HepG2 (cell line): ENCODE results near the gene TIMELESS. TPM values are rescaled to one million over a fixed set of nuclear protein-coding genes. Genes with fewer than 3 reads are reported as not detected.

Experiments used
- ARID4A ChIP-seq: sonication (generic); formaldehyde crosslinking; IDR thresholded peaks from 2 replicates; pipeline ENCODE4 v1.5.0; 2020; ENCODE audit warnings: mild to moderate bottlenecking, missing genetic modification reagents, borderline replicate concordance
- ATAD3A ChIP-seq: sonication (generic); formaldehyde crosslinking; IDR thresholded peaks from 2 replicates; pipeline ENCODE4 v1.4.0; 2020; ENCODE audit warnings: missing genetic modification reagents
- BCL6 ChIP-seq: IDR thresholded peaks from 2 replicates; pipeline ENCODE4 v1.6.1; 2016; ENCODE audit warnings: missing genetic modification reagents, missing compliant biosample characterization
- CC2D1A ChIP-seq: sonication (generic); formaldehyde crosslinking; IDR thresholded peaks from 2 replicates; pipeline ENCODE4 v1.8.1; 2023; ENCODE audit warnings: mild to moderate bottlenecking, missing genetic modification reagents
- FOXA3 ChIP-seq: IDR thresholded peaks from 2 replicates; pipeline ENCODE4 v1.6.1; 2016; ENCODE audit warnings: missing genetic modification reagents, missing compliant biosample characterization
- GATAD2A ChIP-seq: IDR thresholded peaks from 2 replicates; pipeline ENCODE4 v1.6.1; 2016
- GZF1 ChIP-seq: sonication (generic); formaldehyde crosslinking; IDR thresholded peaks from 2 replicates; pipeline ENCODE4 v1.5.1; 2020; ENCODE audit warnings: mild to moderate bottlenecking, missing genetic modification reagents
- HNRNPK ChIP-seq: fragments of 200-400 bp; formaldehyde crosslinking; IDR thresholded peaks from 2 replicates; pipeline ENCODE4 v1.6.1; 2018; ENCODE audit warnings: low read length, low read depth, moderate library complexity, mild to moderate bottlenecking; ENCODE audit not compliant: poor library complexity, severe bottlenecking
- MAFK ChIP-seq, 2 experiments: IDR thresholded peaks in 1 of 2; conservative IDR thresholded peaks in 1 of 2; 2 replicates each; pipeline ENCODE4 v1.6.1; 2011; ENCODE audit warnings: improper control_type of control experiment in 2 of 2, low read length in 2 of 2
- MTA1 ChIP-seq: sonication (generic); formaldehyde crosslinking; IDR thresholded peaks from 2 replicates; pipeline ENCODE4 v1.4.0; 2020; ENCODE audit warnings: missing genetic modification reagents, mild to moderate bottlenecking, borderline replicate concordance
- PLRG1 ChIP-seq: fragments of 450-650 bp; conservative IDR thresholded peaks from 2 replicates; pipeline ENCODE4 v1.6.1; 2016
- RAD51 ChIP-seq: fragments of 450-650 bp; IDR thresholded peaks from 2 replicates; pipeline ENCODE4 v1.6.1; 2016; ENCODE audit warnings: borderline replicate concordance
- TBL1XR1 ChIP-seq: fragments of 150-350 bp; IDR thresholded peaks from 2 replicates; pipeline ENCODE4 v1.6.1; 2014; ENCODE audit warnings: borderline replicate concordance, low read length; ENCODE audit not compliant: partially characterized antibody
- ZNF790 ChIP-seq: sonication (generic); formaldehyde crosslinking; IDR thresholded peaks from 2 replicates; pipeline ENCODE4 v1.8.0; 2022; ENCODE audit warnings: missing genetic modification reagents, mild to moderate bottlenecking, borderline replicate concordance
- polyA plus RNA-seq, 8 experiments: library from polyadenylated mRNA; depleted of rRNA in 3 of 8; stranded (reverse) in 7 of 8; unstranded in 1 of 8; fragments of >200 nt; fragmentation: Illumina TruSeq in 4 of 8; extraction: Trizol in 4 of 8; gene quantifications; 2 replicates each; pipeline versions ENCODE4 v1.2.1 to v1.2.3, GENCODE V29; 2011 to 2016; ENCODE audit warnings: low read depth in 4 of 8, missing spikeins in 1 of 8, mixed read lengths in 1 of 8; ENCODE audit not compliant: insufficient read depth in 1 of 8
- total RNA-seq, 5 experiments: library from RNA; depleted of rRNA; stranded (reverse); fragments of >200 nt; fragmentation: Illumina TruSeq; extraction: Trizol; gene quantifications; 2 replicates each; pipeline ENCODE4 v1.2.3, GENCODE V29; 2016; ENCODE audit warnings: low read depth in 1 of 5
- TF ChIP-seq, protein P1 (sequence below): sonication (generic); formaldehyde crosslinking; IDR thresholded peaks from 2 replicates; pipeline ENCODE4 v1.4.0; 2020; ENCODE audit warnings: mild to moderate bottlenecking, missing genetic modification reagents
- TF ChIP-seq, protein P2 (sequence below): sonication (generic); formaldehyde crosslinking; IDR thresholded peaks from 2 replicates; pipeline ENCODE4 v1.9.0; 2021; ENCODE audit warnings: missing genetic modification reagents, mild to moderate bottlenecking, borderline replicate concordance
- TF ChIP-seq, protein P3 (sequence below): sonication (generic); formaldehyde crosslinking; IDR thresholded peaks from 2 replicates; pipeline ENCODE4; 2020; ENCODE audit warnings: missing genetic modification reagents, mild to moderate bottlenecking, borderline replicate concordance
- TF ChIP-seq, protein P4 (sequence below): sonication (generic); formaldehyde crosslinking; IDR thresholded peaks from 2 replicates; pipeline ENCODE4 v1.4.0; 2020; ENCODE audit warnings: missing genetic modification reagents

TIMELESS gene
- total and polyA plus RNA-seq, 2 of the 13 experiments (the other 11 are each of a cell fraction or from before 2014, with no cell fraction given) = 4.0 to 20.3 TPM

GRCh38 chr12:56488041-56488955 lies 39.1 kb upstream of the TIMELESS start, which contains the start of gene GLS2 (continued):
- TF ChIP-seq ARID4A (CRISPR knock-in tag) (peak; percentile 34; the same call in 1 of the 2 replicates), PLRG1 (no peak), MTA1 (no peak), ZNF790 (CRISPR knock-in tag) (peak; percentile 81), GZF1 (no peak), RAD51 (no peak), FOXA3 (CRISPR knock-in tag) (no peak; the same call in 1 of the 2 replicates), BCL6 (CRISPR knock-in tag) (no peak), TBL1XR1 (no peak), CC2D1A (CRISPR knock-in tag) (no peak), GATAD2A (peak; percentile 24; the same call in 1 of the 2 replicates), MAFK (conservative IDR thresholded peaks at IDR 0.05 in 1 of 2, IDR thresholded peaks at IDR 0.05 in 1 of 2; ENCODE audit: low read length in 2 of 2) (no peak), ATAD3A (CRISPR knock-in tag) (no peak), HNRNPK (peak; percentile 30)
- TF ChIP-seq, protein P1, sequence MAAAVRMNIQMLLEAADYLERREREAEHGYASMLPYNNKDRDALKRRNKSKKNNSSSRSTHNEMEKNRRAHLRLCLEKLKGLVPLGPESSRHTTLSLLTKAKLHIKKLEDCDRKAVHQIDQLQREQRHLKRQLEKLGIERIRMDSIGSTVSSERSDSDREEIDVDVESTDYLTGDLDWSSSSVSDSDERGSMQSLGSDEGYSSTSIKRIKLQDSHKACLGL (CRISPR knock-in tag) = peak; percentile 91
- TF ChIP-seq, protein P2, sequence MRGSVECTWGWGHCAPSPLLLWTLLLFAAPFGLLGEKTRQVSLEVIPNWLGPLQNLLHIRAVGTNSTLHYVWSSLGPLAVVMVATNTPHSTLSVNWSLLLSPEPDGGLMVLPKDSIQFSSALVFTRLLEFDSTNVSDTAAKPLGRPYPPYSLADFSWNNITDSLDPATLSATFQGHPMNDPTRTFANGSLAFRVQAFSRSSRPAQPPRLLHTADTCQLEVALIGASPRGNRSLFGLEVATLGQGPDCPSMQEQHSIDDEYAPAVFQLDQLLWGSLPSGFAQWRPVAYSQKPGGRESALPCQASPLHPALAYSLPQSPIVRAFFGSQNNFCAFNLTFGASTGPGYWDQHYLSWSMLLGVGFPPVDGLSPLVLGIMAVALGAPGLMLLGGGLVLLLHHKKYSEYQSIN = no peak
- TF ChIP-seq, protein P3, sequence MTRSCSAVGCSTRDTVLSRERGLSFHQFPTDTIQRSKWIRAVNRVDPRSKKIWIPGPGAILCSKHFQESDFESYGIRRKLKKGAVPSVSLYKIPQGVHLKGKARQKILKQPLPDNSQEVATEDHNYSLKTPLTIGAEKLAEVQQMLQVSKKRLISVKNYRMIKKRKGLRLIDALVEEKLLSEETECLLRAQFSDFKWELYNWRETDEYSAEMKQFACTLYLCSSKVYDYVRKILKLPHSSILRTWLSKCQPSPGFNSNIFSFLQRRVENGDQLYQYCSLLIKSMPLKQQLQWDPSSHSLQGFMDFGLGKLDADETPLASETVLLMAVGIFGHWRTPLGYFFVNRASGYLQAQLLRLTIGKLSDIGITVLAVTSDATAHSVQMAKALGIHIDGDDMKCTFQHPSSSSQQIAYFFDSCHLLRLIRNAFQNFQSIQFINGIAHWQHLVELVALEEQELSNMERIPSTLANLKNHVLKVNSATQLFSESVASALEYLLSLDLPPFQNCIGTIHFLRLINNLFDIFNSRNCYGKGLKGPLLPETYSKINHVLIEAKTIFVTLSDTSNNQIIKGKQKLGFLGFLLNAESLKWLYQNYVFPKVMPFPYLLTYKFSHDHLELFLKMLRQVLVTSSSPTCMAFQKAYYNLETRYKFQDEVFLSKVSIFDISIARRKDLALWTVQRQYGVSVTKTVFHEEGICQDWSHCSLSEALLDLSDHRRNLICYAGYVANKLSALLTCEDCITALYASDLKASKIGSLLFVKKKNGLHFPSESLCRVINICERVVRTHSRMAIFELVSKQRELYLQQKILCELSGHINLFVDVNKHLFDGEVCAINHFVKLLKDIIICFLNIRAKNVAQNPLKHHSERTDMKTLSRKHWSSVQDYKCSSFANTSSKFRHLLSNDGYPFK (CRISPR knock-in tag) = peak; percentile 60
- TF ChIP-seq, protein P4, sequence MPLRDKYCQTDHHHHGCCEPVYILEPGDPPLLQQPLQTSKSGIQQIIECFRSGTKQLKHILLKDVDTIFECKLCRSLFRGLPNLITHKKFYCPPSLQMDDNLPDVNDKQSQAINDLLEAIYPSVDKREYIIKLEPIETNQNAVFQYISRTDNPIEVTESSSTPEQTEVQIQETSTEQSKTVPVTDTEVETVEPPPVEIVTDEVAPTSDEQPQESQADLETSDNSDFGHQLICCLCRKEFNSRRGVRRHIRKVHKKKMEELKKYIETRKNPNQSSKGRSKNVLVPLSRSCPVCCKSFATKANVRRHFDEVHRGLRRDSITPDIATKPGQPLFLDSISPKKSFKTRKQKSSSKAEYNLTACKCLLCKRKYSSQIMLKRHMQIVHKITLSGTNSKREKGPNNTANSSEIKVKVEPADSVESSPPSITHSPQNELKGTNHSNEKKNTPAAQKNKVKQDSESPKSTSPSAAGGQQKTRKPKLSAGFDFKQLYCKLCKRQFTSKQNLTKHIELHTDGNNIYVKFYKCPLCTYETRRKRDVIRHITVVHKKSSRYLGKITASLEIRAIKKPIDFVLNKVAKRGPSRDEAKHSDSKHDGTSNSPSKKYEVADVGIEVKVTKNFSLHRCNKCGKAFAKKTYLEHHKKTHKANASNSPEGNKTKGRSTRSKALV = peak; percentile 18; the same call in 1 of the 2 replicates
